Mucosa of descending colon (tissue), 3 donors: ENCODE data around the gene RMND5A. TPM values are rescaled to one million over a fixed set of nuclear protein-coding genes. Genes with fewer than 3 reads are reported as not detected.
"Not testable (repeated sequence)": the region's sequence is repeated elsewhere in the genome, so short reads cannot be mapped to it uniquely, and the experiment has no call there.

ENCODE experiments used
- ATAC-seq: fragments of 200-7000 bp; cut with Tn5 transposase; one replicate; pipeline ENCODE4 v1.9.1; 2020; ENCODE audit warnings: mild to moderate bottlenecking, moderate library complexity
- DNase-seq, 3 donors: peaks; one replicate each; pipeline ENCODE4 v3.0.0-alpha.2; 2020
- H3K36me3 ChIP-seq: fragments of 200-600 bp; one replicate; pipeline ENCODE4 v1.8.0; 2021; ENCODE audit warnings: low read depth, mild to moderate bottlenecking
- H3K4me1 ChIP-seq: fragments of 200-600 bp; one replicate; pipeline ENCODE4 v1.8.0; 2021; ENCODE audit warnings: low read depth, mild to moderate bottlenecking
- H3K4me3 ChIP-seq: fragments of 200-600 bp; one replicate; pipeline ENCODE4 v1.8.0; 2021; ENCODE audit warnings: mild to moderate bottlenecking
- H3K9me3 ChIP-seq: fragments of 200-600 bp; one replicate; pipeline ENCODE4 v1.8.0; 2021; ENCODE audit warnings: mild to moderate bottlenecking
- intact Hi-C, 2 donors: fragments of 100-400 bp; cut with DNase I in 1 of 2; cut with micrococcal nuclease in 1 of 2; formaldehyde crosslinking; loops; one replicate each; pipeline versions ENCODE4 v1.11.0 to v1.11.1; 2022; cut with DNase I, micrococcal nuclease
- total RNA-seq, 3 donors: library from RNA; stranded (reverse); fragmentation: NEBNext Ultra II Directional in 2 of 3; extraction: Animal tissue kit (Norgen Biotek cat#: 25700) in 2 of 3; gene quantifications; one replicate each; pipeline versions ENCODE4 v1.2.1 to v1.2.4, GENCODE V29; 2021 to 2023
- TF ChIP-seq, protein P1 (sequence below): fragments of 200-600 bp; IDR thresholded peaks from one replicate; pipeline ENCODE4 v1.8.0; 2022; ENCODE audit warnings: antibody characterized with exemption, mild to moderate bottlenecking
- donor health status: DM: no; HTN: no; CAD: no; lungs with moderate emphysema.
- donor health status: DM: no; HTN: no; CAD: no.
- donor health status: DM: no; HTN: yes; CAD: no.

The RMND5A gene
- total RNA-seq, 3 donors from 2014 or later = 69.2 to 93.0 (median 73.8) TPM

DNA sequence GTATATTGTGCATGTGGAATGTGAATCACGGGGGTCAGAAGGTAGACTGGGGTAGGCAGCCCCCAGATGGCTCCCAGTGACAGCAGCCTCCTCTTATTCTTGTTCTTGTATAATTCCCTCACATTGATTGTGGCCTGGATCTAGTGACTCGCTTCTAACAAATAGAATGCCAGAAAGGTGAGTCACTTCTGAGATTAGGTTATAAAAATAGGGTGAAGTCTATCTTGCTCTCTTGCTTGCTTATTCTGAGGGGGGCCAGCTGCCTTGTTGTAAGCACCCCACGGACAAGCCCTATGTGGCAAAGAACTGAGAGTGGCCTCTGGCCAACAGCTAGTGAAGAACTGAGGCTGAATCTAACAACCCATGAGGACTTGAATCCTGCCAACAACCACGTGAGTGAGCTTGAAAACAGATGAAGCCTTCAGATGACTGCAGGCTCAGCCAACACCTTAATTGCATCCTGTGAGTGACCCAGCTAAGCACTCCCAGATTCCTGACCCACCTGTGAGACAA, 15.6 kb upstream of the RMND5A start:
- no peak overlapping the region for H3K4me3 ChIP-seq
- DNase-seq = peak in 2 of 3 donors; percentile 62 to 78

DNA sequence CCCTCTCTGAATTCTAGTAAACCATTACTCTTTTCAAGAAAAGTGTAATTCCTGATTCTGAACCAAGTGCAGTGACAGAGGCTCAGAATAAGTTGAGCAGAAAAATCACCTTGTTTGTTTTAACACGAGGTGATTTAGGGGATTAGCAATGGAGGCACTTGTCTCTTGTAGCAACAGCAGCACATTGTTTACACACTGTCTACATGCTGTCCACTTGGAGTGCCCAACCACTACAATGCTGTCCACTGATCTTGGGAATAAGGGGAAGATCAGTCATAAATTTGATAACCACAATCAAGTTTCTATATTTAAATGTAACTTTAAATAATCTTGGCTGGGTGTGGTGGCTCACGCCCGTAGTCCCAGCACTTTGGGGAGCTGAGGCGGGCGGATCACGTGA, 13.9 kb upstream of the RMND5A start:
- no peak overlapping the region for H3K4me3 ChIP-seq
- no peaks in the 10 kb centered on the region for H3K36me3 ChIP-seq
- H3K9me3 ChIP-seq = no peaks in the 10 kb centered on the region
- ATAC-seq (peak; percentile 24), DNase-seq (peak in 1 of 3 donors; percentile 47)
- intact Hi-C loops = no loop called here
- TF ChIP-seq, protein P1, sequence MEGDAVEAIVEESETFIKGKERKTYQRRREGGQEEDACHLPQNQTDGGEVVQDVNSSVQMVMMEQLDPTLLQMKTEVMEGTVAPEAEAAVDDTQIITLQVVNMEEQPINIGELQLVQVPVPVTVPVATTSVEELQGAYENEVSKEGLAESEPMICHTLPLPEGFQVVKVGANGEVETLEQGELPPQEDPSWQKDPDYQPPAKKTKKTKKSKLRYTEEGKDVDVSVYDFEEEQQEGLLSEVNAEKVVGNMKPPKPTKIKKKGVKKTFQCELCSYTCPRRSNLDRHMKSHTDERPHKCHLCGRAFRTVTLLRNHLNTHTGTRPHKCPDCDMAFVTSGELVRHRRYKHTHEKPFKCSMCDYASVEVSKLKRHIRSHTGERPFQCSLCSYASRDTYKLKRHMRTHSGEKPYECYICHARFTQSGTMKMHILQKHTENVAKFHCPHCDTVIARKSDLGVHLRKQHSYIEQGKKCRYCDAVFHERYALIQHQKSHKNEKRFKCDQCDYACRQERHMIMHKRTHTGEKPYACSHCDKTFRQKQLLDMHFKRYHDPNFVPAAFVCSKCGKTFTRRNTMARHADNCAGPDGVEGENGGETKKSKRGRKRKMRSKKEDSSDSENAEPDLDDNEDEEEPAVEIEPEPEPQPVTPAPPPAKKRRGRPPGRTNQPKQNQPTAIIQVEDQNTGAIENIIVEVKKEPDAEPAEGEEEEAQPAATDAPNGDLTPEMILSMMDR = no peak
- H3K4me1 ChIP-seq = peaks cover 5% of the 10 kb centered on the region

More for the DNA sequence above, 15.6 kb upstream of the RMND5A start:
- H3K4me1 ChIP-seq = peaks cover 5% of the 10 kb centered on the region
- no peaks in the 10 kb centered on the region for H3K36me3 ChIP-seq
- no peaks in the 10 kb centered on the region for H3K9me3 ChIP-seq
- ATAC-seq = peak; percentile 93
- TF ChIP-seq, protein P1 = no peak
- intact Hi-C loops = no loop called here

DNA sequence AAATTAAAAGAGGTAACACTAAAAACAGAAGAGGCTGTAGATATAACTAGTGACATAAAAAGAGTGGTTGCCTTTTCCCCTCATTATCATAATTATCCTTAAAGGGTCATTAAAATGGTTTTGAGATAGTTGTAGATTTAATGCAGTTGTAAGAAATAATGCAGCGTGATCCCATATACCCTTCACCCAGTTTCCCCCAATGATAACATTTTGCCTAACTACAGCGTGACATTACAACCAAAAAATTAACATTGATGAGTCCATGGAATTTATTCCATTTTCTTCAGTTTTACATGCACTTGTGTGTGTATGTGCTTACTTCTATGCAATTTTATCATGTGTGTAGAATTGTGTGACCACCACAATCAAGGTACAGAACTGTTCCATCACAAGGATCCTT, 13.2 kb upstream of the RMND5A start:
- Histone ChIP-seq H3K4me3 (no peak overlapping the region), H3K9me3 (no peaks in the 10 kb centered on the region), H3K4me1 (peaks cover 5% of the 10 kb centered on the region), H3K36me3 (no peaks in the 10 kb centered on the region)
- intact Hi-C loops = no loop called here
- no peak for DNase-seq
- no peak for ATAC-seq
- TF ChIP-seq, protein P1 = no peak

DNA sequence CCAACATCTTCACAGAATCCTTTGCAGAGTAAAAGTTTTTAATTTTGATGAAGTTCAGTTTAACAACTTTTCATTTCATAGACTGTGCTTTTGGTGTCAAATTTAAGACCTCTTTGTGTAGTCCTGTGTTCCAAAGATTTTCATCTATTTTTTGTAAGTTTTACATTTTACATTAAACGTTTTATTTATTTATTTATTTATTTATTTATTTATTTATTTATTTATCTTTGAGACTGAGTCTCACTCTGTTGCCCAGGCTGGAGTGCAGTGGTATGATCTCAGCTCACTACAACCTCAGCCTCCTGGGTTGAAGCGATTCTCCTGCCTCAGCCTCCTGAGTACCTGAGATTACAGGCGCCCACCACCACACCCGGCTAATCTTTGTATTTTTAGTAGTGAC, 12.0 kb upstream of the RMND5A start:
- intact Hi-C loops, ATAC-seq: not testable (repeated sequence)

DNA sequence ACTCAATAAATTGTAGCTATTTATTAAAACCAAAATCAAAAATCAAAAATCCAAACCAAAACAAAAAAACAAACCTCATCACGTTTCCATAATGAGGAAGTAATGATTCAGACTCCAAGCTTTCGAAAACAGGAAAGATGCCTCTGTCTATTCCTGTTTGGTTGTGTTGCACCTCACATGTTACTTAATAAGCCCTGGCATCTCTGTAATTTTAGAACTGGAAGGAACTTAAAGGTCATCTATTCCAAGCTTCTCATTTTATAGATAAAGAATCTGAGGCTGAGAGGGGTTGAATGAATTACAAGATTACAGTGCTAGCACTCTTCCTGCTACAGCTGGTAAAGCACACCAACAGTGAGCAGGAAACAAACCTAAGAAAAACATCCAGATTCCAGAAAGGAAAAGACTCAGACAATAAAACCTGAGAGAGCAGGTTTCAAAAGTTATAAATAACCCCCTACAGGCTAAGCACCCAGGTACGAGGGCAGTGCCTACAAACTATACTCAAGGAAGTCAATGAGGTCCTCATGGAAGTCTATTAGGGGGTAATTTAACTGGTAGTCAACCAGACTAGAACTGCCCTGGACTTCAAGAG, 5.4 kb upstream of the RMND5A start:
- intact Hi-C loops, H3K9me3 ChIP-seq, H3K36me3 ChIP-seq, DNase-seq, H3K4me1 ChIP-seq, H3K4me3 ChIP-seq: not testable (repeated sequence)
- ATAC-seq = peak; percentile 55

More for the DNA sequence above, 12.0 kb upstream of the RMND5A start:
- not testable (repeated sequence) for H3K36me3 ChIP-seq, H3K4me1 ChIP-seq, H3K4me3 ChIP-seq, DNase-seq, H3K9me3 ChIP-seq

DNA sequence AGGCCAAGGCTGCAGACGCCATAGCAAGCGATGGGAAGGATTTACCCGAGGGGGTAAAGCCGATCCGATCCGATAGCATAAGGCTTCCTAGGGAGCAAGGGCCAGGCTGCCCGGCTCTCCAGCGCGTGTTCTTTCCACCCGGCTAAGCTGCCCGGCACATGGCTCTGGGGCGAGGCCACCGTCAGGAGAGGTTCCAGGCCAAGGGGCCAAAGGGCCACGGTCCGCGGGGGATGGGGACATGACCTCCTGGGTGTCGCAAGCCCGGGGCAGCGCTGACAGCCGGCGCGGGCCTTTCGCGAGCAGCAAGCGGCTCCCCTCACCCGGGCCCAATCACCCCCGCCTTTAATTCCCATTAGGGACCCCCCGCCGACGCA, 841 bp upstream of the RMND5A start:
- H3K36me3 ChIP-seq, DNase-seq, H3K9me3 ChIP-seq, H3K4me1 ChIP-seq, intact Hi-C loops, H3K4me3 ChIP-seq: not testable (repeated sequence)
- ATAC-seq = peak; percentile 49

DNA sequence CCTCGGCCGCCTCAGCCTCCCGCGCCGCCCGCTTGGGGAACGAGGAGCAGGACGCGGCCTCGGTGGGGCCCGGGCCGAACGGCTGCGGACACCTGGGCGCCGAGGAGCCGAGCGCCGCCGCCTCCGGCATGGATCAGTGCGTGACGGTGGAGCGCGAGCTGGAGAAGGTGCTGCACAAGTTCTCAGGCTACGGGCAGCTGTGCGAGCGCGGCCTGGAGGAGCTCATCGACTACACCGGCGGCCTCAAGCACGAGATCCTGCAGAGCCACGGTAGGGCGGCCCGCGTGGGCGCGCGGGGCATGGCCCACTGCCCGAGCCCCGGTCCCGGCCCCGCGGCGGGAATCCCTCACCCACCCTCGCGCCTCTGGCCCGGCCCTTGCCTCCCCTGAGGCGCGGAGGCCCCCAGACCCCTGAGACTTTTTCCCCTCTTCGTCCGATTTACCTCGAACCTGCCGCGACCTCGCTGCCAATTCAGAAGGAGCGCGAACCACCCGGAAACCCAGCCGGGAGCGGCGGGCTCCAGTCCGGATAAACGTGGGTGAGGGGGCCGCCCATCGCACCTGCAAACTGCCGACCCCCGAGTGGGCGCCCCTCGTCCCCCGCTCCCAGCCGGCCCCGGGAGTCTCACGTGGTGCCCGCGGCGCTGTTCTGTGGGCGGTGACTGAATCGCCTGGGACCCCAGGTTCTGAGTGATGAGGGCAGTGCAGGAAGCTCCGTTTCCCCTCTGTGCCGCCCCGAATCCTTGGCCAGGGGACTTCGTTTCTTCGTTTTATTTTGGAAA, 639 bp downstream of the RMND5A start:
- H3K4me1 ChIP-seq, H3K36me3 ChIP-seq, intact Hi-C loops, H3K9me3 ChIP-seq: not testable (repeated sequence)
- DNase-seq (peak in 2 of 3 donors; percentile 74 to 78), ATAC-seq (peak; percentile 19)
- peak overlapping the region; percentile 57 for H3K4me3 ChIP-seq

DNA sequence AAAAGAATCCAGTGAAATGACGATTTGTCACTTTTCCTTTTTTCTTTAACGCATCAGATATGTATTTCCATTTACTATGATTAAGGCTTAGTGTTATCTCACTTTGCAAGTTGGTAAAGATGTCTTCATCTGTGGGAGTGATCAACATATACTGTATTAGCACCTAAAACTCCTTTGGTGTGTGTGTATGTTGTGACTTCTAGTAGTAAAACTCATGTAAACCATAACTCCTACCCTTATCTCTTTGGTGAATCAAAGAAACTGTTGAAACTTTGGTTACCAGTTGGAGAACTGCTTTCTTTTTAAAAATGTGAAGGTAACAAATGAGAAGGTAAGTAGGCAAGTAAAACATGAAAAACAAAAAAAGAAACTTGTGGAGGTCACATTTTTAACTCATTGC, 5.6 kb downstream of the RMND5A start:
- H3K4me3 ChIP-seq, ATAC-seq, DNase-seq, H3K36me3 ChIP-seq, H3K4me1 ChIP-seq, intact Hi-C loops, H3K9me3 ChIP-seq: not testable (repeated sequence)

DNA sequence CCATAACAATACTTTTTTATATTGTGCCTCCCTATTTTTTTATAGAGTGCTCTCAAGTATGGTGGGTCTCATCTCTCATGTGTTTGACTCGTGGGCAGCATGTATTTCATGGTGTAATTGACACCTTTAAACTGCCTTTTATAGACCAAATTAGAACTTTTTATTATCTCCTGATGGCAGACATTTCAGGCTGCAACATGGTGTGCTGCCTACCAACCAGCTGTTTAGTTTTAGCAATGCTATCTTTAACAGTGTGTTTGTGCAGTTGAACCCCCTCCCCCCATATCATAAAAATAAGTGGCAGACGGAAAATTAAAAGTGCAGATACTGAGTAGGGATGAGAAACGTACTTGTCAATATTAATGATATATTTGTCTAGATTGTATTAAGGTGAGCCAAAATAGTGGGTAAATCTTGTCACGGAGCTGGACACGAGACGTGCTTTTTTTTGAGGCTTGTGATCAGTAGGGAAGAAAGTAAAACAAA, 12.0 kb downstream of the RMND5A start:
- H3K4me1 ChIP-seq, H3K4me3 ChIP-seq, intact Hi-C loops, H3K36me3 ChIP-seq, H3K9me3 ChIP-seq, DNase-seq: not testable (repeated sequence)
- ATAC-seq = peak; percentile 65

DNA sequence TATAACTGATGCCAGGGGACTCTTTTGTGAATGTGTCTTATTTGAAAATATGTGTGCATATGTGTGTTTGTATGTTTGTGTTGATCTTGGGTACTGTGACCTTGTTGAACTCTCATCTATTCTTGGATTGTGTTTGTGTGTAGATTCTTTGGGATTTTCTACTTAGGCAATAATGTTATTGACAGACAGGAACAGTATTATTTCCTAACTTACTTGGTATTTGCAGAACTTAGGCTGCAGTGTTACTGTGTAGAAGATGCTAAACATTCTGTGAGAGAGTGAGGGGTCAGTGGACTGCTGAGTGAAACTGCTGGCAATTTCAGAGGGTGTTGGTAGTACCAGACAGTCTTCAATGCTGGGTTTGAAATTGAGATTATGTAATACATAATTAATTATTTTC, 12.7 kb downstream of the RMND5A start:
- H3K4me1 ChIP-seq, H3K36me3 ChIP-seq, DNase-seq, ATAC-seq, H3K9me3 ChIP-seq, H3K4me3 ChIP-seq, intact Hi-C loops: not testable (repeated sequence)

DNA sequence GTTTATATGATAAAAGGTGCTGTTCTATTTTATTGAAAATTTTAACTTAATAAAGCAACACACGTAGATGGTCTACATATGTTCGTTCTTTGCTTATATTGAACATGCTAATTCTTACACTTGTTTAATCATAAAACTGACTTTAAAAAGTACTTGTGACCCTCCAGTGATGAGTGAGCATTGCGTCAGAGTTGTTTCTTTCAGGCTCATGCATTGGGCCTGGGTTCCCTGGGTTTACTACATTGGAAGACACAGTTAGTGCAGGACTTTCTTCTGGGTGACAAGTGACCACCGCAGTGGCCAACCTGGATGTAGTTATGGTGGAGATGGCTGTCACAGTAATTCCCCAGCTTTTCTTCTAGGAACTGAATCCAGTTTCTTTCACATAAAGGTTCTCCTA, 13.4 kb downstream of the RMND5A start:
- H3K4me3 ChIP-seq, H3K9me3 ChIP-seq, DNase-seq, ATAC-seq, H3K36me3 ChIP-seq, intact Hi-C loops, H3K4me1 ChIP-seq: not testable (repeated sequence)
